Neural cell (in vitro differentiated cells): ENCODE measurements around the gene SMARCA5. TPM values are rescaled to one million over a fixed set of nuclear protein-coding genes. Genes with fewer than 3 reads are reported as not detected.

Experiments used
- H2AFZ ChIP-seq: fragments of 200-600, 300-800 bp; sonication (generic), shearing (Covaris generic); 2 replicates; pipeline ENCODE4 v1.6.0; 2014; ENCODE audit warnings: low read depth, mild to moderate bottlenecking, antibody characterized with exemption, low read length, moderate library complexity
- H3F3A ChIP-seq: fragments of 200-600 bp; shearing (Covaris generic); 2 replicates; pipeline ENCODE4 v1.6.1; 2016; ENCODE audit warnings: mild to moderate bottlenecking, moderate library complexity, mixed read lengths, antibody characterized with exemption, low read length; ENCODE audit not compliant: insufficient read depth, poor library complexity, severe bottlenecking
- H3K27ac ChIP-seq: fragments of 200-600, 300-800 bp; sonication (generic), shearing (Covaris generic); 2 replicates; pipeline ENCODE4 v1.5.1; 2014; ENCODE audit warnings: mild to moderate bottlenecking, low read length, moderate library complexity
- H3K27me3 ChIP-seq: fragments of 300-800, 200-600 bp; sonication (generic), shearing (Covaris generic); 2 replicates; pipeline ENCODE4 v1.6.0; 2014; ENCODE audit warnings: mild to moderate bottlenecking, low read depth, low read length, moderate library complexity; ENCODE audit not compliant: insufficient read depth
- H3K36me3 ChIP-seq: fragments of 300-800, 200-600 bp; sonication (generic), shearing (Covaris generic); 2 replicates; pipeline ENCODE4 v1.5.1; 2014; ENCODE audit warnings: mild to moderate bottlenecking, antibody characterized with exemption, low read length, moderate library complexity; ENCODE audit not compliant: insufficient read depth
- H3K4me2 ChIP-seq: fragments of 300-800, 200-600 bp; sonication (generic), shearing (Covaris generic); 2 replicates; pipeline ENCODE4 v1.6.0; 2014; ENCODE audit warnings: mild to moderate bottlenecking, low read length
- H3K4me3 ChIP-seq: fragments of 300-800, 200-600 bp; sonication (generic), shearing (Covaris generic); 2 replicates; pipeline ENCODE4 v1.5.1; 2014; ENCODE audit warnings: mild to moderate bottlenecking, low read length, moderate library complexity
- H3K79me2 ChIP-seq: fragments of 200-600 bp; shearing (Covaris generic); replicated peaks from 2 replicates; pipeline ENCODE4 v1.6.0; 2014; ENCODE audit warnings: mild to moderate bottlenecking, low read length, moderate library complexity; ENCODE audit not compliant: insufficient read depth
- H3K9ac ChIP-seq: fragments of 300-800, 200-600 bp; sonication (generic), shearing (Covaris generic); 2 replicates; pipeline ENCODE4 v1.6.1; 2016; ENCODE audit warnings: mild to moderate bottlenecking, low read length, mixed read lengths
- H3K9me2 ChIP-seq: fragments of 200-600 bp; shearing (Covaris generic); 2 replicates; pipeline ENCODE4 v1.6.1; 2016; ENCODE audit warnings: mild to moderate bottlenecking, low read length, mixed read lengths; ENCODE audit not compliant: insufficient read depth
- H3K9me3 ChIP-seq: fragments of 200-600, 300-800 bp; sonication (generic), shearing (Covaris generic); 2 replicates; pipeline ENCODE4 v1.6.1; 2016; ENCODE audit warnings: mild to moderate bottlenecking, mixed run types, low read length, moderate library complexity, mixed read lengths
- H4K20me1 ChIP-seq: fragments of 200-600 bp; shearing (Covaris generic); 2 replicates; pipeline ENCODE4 v1.6.1; 2016; ENCODE audit warnings: mild to moderate bottlenecking, mixed run types; ENCODE audit not compliant: insufficient read depth
- CTCF ChIP-seq: fragments of 450-650 bp; IDR thresholded peaks from 2 replicates; pipeline ENCODE4 v1.5.1; 2014; ENCODE audit warnings: antibody characterized with exemption, mild to moderate bottlenecking, moderate library complexity; ENCODE audit not compliant: poor library complexity, severe bottlenecking
- EP300 ChIP-seq: fragments of 450-650 bp; conservative IDR thresholded peaks from 2 replicates; pipeline ENCODE4 v1.6.1; 2014; ENCODE audit warnings: antibody characterized with exemption, mild to moderate bottlenecking, moderate library complexity; ENCODE audit not compliant: poor library complexity, severe bottlenecking
- EZH2 ChIP-seq: fragments of 200-600, 300-800 bp; shearing (Covaris generic), sonication (generic); IDR thresholded peaks from 2 replicates; pipeline ENCODE4 v1.6.1; 2014; ENCODE audit warnings: antibody characterized with exemption, low read length, borderline replicate concordance, mild to moderate bottlenecking; ENCODE audit not compliant: insufficient read depth, poor library complexity, severe bottlenecking
- MXI1 ChIP-seq: fragments of 450-650 bp; conservative IDR thresholded peaks from 2 replicates; pipeline ENCODE4 v1.6.1; 2014; ENCODE audit warnings: antibody characterized with exemption, mild to moderate bottlenecking; ENCODE audit not compliant: poor library complexity, severe bottlenecking
- POLR2AphosphoS5 ChIP-seq: IDR thresholded peaks from 2 replicates; pipeline ENCODE4 v1.6.1; 2012
- RAD21 ChIP-seq: fragments of 450-650 bp; conservative IDR thresholded peaks from 2 replicates; pipeline ENCODE4 v1.6.1; 2014; ENCODE audit warnings: antibody characterized with exemption, mild to moderate bottlenecking, moderate library complexity
- REST ChIP-seq: IDR thresholded peaks from 2 replicates; pipeline ENCODE4 v1.6.1; 2012; ENCODE audit warnings: borderline replicate concordance
- SMC3 ChIP-seq: fragments of 450-650 bp; conservative IDR thresholded peaks from 2 replicates; pipeline ENCODE4 v1.6.1; 2014; ENCODE audit warnings: antibody characterized with exemption, mild to moderate bottlenecking, moderate library complexity; ENCODE audit not compliant: poor library complexity
- TAF1 ChIP-seq: IDR thresholded peaks from 2 replicates; pipeline ENCODE4 v1.6.1; 2012; ENCODE audit warnings: low read depth
- polyA plus RNA-seq: library from polyadenylated mRNA; depleted of rRNA; stranded (reverse); fragments of >200 nt; gene quantifications from 2 replicates; pipeline ENCODE4 v1.2.3, GENCODE V29; 2014

The SMARCA5 gene
- polyA plus RNA-seq, 1 donor from 2014 or later, result 49.2 TPM

- no peaks in the 10 kb centered on the region for H3F3A ChIP-seq
- H3K9me3 ChIP-seq, result no peaks in the 10 kb centered on the region
- H3K27ac ChIP-seq, result no peak overlapping the region
Observed at GRCh38 chr4:143473334-143474126, 40.0 kb upstream of the SMARCA5 start.

GRCh38 chr4:143477487-143477886 lies 36.0 kb upstream of the SMARCA5 start:
- no peaks in the 10 kb centered on the region for H3K27me3 ChIP-seq
- H3K79me2 ChIP-seq, result no peaks in the 10 kb centered on the region
- no peak overlapping the region for H3K9ac ChIP-seq
- H3K9me2 ChIP-seq, result no peaks in the 10 kb centered on the region
- H3K9me3 ChIP-seq, result no peaks in the 10 kb centered on the region
- no peaks in the 10 kb centered on the region for H3F3A ChIP-seq
- H3K4me3 ChIP-seq, result no peak overlapping the region
- TF ChIP-seq MXI1, result no peak
- no peak for TF ChIP-seq REST
- no peaks in the 10 kb centered on the region for H4K20me1 ChIP-seq
- H3K4me2 ChIP-seq, result no peak overlapping the region
- H2AFZ ChIP-seq, result no peak overlapping the region
- no peak overlapping the region for H3K27ac ChIP-seq
- no peaks in the 10 kb centered on the region for H3K36me3 ChIP-seq

More at GRCh38 chr4:143473334-143474126, 40.0 kb upstream of the SMARCA5 start:
- Histone ChIP-seq H3K4me2 (no peak overlapping the region), H3K4me3 (no peak overlapping the region), H3K27me3 (no peaks in the 10 kb centered on the region), H3K9me2 (no peaks in the 10 kb centered on the region), H3K36me3 (no peaks in the 10 kb centered on the region), H2AFZ (no peak overlapping the region), H4K20me1 (no peaks in the 10 kb centered on the region), H3K79me2 (no peaks in the 10 kb centered on the region), H3K9ac (no peak overlapping the region)
- TF ChIP-seq EP300, result no peak
- TF ChIP-seq CTCF, result no peak
- no peak for TF ChIP-seq EZH2
- no peak for TF ChIP-seq RAD21
- TF ChIP-seq TAF1, result no peak
- no peak for TF ChIP-seq MXI1
- TF ChIP-seq SMC3, result no peak
- no peak for TF ChIP-seq POLR2AphosphoS5
- no peak for TF ChIP-seq REST
